Right lobe of liver (tissue), 6 donors: Measurements from ENCODE around the gene CENPP. TPM values are rescaled to one million over a fixed set of nuclear protein-coding genes. Genes with fewer than 3 reads are reported as not detected.

Experiments used
- ATAC-seq, 4 donors: fragments of 200-7000 bp; cut with Tn5 transposase; one replicate each; pipeline ENCODE4 v1.9.1; 2020; ENCODE audit warnings: mild to moderate bottlenecking in 4 of 4, moderate library complexity in 4 of 4
- DNase-seq, 3 donors: peaks; one replicate each; pipeline ENCODE4 v3.0.0-alpha.2; 2020
- H3K27ac ChIP-seq, 3 donors: fragments of 200-600 bp; one replicate each; pipeline ENCODE4 v1.8.0; 2022
- H3K27me3 ChIP-seq, 2 donors: fragments of 200-600 bp; one replicate each; pipeline ENCODE4 v1.8.0; 2022
- H3K36me3 ChIP-seq, 4 donors: fragments of 200-600 bp; sonication (generic) in 1 of 4; one replicate each; pipeline versions ENCODE4 v1.5.1 to v1.8.0; 2017 to 2022; ENCODE audit warnings: control low read depth in 1 of 4
- H3K4me1 ChIP-seq, 4 donors: fragments of 200-600 bp; sonication (generic) in 1 of 4; one replicate each; pipeline versions ENCODE4 v1.5.1 to v1.8.0; 2017 to 2022; ENCODE audit warnings: control low read depth in 1 of 4
- H3K4me3 ChIP-seq, 3 donors: fragments of 200-600 bp; one replicate each; pipeline ENCODE4 v1.8.0; 2022
- H3K9me3 ChIP-seq, 4 donors: fragments of 200-600 bp; sonication (generic) in 1 of 4; one replicate each; pipeline versions ENCODE4 v1.5.1 to v1.8.0; 2017 to 2022; ENCODE audit warnings: control low read depth in 1 of 4
- CTCF ChIP-seq, 4 donors: fragments of 200-600 bp in 3 of 4; fragments of 450-650 bp in 1 of 4; IDR thresholded peaks; one replicate each; pipeline versions ENCODE4 v1.5.1 to v1.8.0; 2016 to 2022; ENCODE audit warnings: antibody characterized with exemption in 4 of 4, mild to moderate bottlenecking in 2 of 4
- POLR2A ChIP-seq: fragments of 450-650 bp; IDR thresholded peaks from one replicate; pipeline ENCODE4 v1.6.1; 2017; ENCODE audit warnings: antibody characterized with exemption, mild to moderate bottlenecking
- WGBS: methylation state at CpG from one replicate; pipeline ENCODE4 v1.1.6; 2018; ENCODE audit warnings: low coverage, low lambda C conversion rate; ENCODE audit not compliant: insufficient coverage; ENCODE audit errors: missing lambda C conversion rate; 5-methylcytosine and 5-hydroxymethylcytosine counted together
- intact Hi-C, 2 donors: fragments of 100-400 bp; cut with DNase I; formaldehyde crosslinking; loops; one replicate each; pipeline versions ENCODE4 v1.11.2 to v1.14.1; 2022
- total RNA-seq, 6 experiments: library from RNA; depleted of rRNA in 2 of 6; stranded (reverse); fragments of >200 nt in 2 of 6; fragmentation: NEBNext Ultra II Directional in 3 of 6; extraction: Animal tissue kit (Norgen Biotek cat#: 25700) in 3 of 6; gene quantifications; one replicate each; pipeline versions ENCODE4 v1.1.0 to v1.2.4, GENCODE V29; 2016 to 2023
- donor health status: DM: no; HTN: yes; CAD: no.
- donor health status: DM: no; HTN: no; CAD: no.
- donor health status: DM: no; HTN: no; CAD: no.
- donor health status: DM: no; HTN: yes; CAD: no.
- donor health status: DM: no; HTN: yes; CAD: no.

The CENPP gene
- total RNA-seq, 6 experiments from 2014 or later = 1.0 to 3.7 (median 1.5) TPM

GRCh38 chr9:92402826-92403745, 77.3 kb downstream of the CENPP start:
- Histone ChIP-seq H3K4me1 (no peaks in the 10 kb centered on the region), H3K27me3 (no peaks in the 10 kb centered on the region), H3K27ac (no peak overlapping the region), H3K9me3 (no peaks in the 10 kb centered on the region), H3K36me3 (no peaks in the 10 kb centered on the region), H3K4me3 (no peak overlapping the region)
- TF ChIP-seq POLR2A (no peak), CTCF (IDR thresholded peaks at IDR 0.05) (no peak)
- DNase-seq = no peak
- ATAC-seq = no peak
- intact Hi-C loops = no loop called here
- 82% methylated on average over 5 of the region's 5 CpGs for WGBS

- H3K4me1 ChIP-seq = no peaks in the 10 kb centered on the region
- no peak for ATAC-seq
- WGBS = 78% methylated on average over 5 of the region's 5 CpGs
- intact Hi-C loops = no loop called here
- no peak for DNase-seq
- TF ChIP-seq POLR2A (no peak), CTCF (IDR thresholded peaks at IDR 0.05) (no peak)
- H3K27ac ChIP-seq = no peak within 1 kb of the TSS
- no peaks in the 10 kb centered on the region for H3K36me3 ChIP-seq
- H3K9me3 ChIP-seq = no peaks in the 10 kb centered on the region
- H3K4me3 ChIP-seq = no peak within 1 kb of the TSS
- no peaks in the 10 kb centered on the region for H3K27me3 ChIP-seq
Observed at GRCh38 chr9:92404042-92404836, 78.5 kb downstream of the CENPP start, which contains the start of gene OGN. Gene OGN (minus strand): TSS chr9:92404578. CDS start chr9:92403407, 1,171 bp downstream.

GRCh38 chr9:92405818-92406217, 80.1 kb downstream of the CENPP start:
- H3K27me3 ChIP-seq = no peaks in the 10 kb centered on the region
- TF ChIP-seq CTCF (IDR thresholded peaks at IDR 0.05) (no peak), POLR2A (no peak)
- no peak overlapping the region for H3K27ac ChIP-seq
- no peak for DNase-seq
- WGBS = 82% methylated on average over 4 of the region's 4 CpGs
- intact Hi-C loops = no loop called here
- H3K36me3 ChIP-seq = no peaks in the 10 kb centered on the region
- ATAC-seq = no peak
- H3K4me1 ChIP-seq = no peaks in the 10 kb centered on the region
- no peaks in the 10 kb centered on the region for H3K9me3 ChIP-seq
- H3K4me3 ChIP-seq = no peak overlapping the region

- DNase-seq (peak in 1 of 3 donors; percentile 48), ATAC-seq (peak; percentile 69 to 92 (median 86))
- no peaks in the 10 kb centered on the region for H3K4me1 ChIP-seq
- no peaks in the 10 kb centered on the region for H3K9me3 ChIP-seq
- intact Hi-C loops = no loop called here
- 35% methylated on average over 2 of the region's 3 CpGs for WGBS
- no peaks in the 10 kb centered on the region for H3K36me3 ChIP-seq
- no peak overlapping the region for H3K27ac ChIP-seq
- H3K4me3 ChIP-seq = no peak overlapping the region
- TF ChIP-seq CTCF (IDR thresholded peaks at IDR 0.05) = no peak
- no peak for TF ChIP-seq POLR2A
- H3K27me3 ChIP-seq = no peaks in the 10 kb centered on the region
Observed at GRCh38 chr9:92406477-92406876, 80.7 kb downstream of the CENPP start.
